ENCODE results near the gene FRYL.
"Not testable (repeated sequence)": the region's sequence is repeated elsewhere in the genome, so short reads cannot be mapped to it uniquely, and the experiment has no call there.

The FRYL gene

GRCh38 chr4:48742412-48742811, 37.7 kb downstream of the FRYL start:
- DNase-seq, result no peak

- DNase-seq, result no peak
These were observed 40.5 kb downstream of the FRYL start for GRCh38 chr4:48739560-48740019.

DNA sequence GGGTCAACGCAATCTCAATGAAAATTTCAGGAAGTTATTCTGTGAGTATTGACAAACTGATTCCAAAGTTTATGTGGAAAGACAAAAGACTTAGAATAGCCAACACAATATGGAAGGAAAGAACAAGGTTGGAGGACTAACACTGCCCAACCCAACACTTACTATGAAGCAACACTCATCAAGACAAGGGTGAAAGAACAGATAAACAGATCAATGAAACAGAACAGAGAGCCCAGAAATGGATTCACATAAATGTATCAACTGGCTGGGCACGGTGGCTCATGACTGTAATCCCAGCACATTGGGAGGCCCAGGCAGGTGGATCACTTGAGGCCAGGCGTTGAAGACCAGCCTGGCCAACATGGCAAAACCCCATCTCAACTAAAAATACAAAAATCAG, 41.2 kb downstream of the FRYL start:
- DNase-seq, result no peak

DNA sequence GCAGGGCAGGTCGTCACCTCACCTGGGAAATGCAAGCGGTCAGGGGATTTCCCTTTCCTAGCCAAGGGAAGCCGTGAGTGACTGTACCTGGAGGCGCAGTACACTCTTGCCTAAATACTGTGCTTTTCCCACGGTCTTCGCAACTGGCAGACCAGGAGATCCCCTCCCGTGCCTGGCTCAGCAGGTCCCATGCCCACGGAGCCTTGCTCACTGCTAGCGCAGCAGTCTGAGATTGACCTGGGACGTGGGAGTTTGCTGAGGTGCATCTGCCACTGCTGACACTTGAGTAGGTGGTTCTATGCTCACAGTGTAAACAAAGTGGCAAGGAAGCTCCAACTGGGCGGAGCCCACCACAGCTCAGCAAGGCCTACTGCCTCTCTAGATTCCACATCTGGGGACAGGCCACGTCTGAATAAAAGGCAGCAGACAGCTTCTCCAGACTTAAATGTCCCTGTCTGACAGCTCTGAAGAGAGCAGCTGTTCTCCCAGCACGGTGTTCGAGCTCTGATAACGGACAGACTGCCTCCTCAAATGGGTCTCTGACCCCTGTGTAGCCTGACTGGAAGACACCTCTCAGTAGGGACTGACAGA, 51.1 kb downstream of the FRYL start:
- DNase-seq, result not testable (repeated sequence)

DNA sequence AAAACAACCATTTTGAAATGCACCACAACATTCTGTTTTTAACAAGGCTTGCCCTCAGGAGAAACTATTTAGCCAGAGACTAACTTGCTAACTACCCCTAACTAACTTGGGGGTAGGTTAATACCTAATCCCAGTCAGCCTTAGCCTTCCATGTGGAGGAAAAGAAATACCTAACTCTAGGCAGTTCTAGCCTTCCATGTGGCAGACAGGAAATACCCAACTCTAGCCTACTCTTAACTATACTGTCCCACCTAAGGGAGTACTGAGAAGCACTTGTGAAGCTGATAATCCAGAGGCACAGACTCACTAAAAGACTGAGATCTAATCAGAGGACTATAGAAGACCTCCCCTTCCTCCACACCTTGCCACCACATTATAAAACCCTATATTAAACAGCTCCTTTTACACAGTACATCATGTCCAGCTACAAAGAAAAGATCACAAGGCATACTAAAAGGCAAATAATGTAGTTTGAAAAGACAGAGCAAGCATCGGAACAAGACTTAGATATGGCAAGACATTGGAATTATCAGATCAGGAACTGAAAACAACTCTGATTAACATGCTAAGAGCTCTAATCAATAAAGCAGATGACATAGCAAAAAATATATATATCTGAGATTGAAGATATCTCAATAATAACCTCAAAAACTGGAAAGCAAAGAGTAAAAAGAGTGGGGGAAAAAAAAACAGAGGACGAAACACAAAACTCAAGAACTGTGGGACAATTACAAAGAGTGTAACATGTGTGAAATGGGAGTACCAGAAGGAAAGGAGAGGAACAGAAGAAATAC, 52.2 kb downstream of the FRYL start:
- DNase-seq, result no peak

- DNase-seq, result no peak
These were observed 54.7 kb downstream of the FRYL start for GRCh38 chr4:48725414-48725813.

GRCh38 chr4:48722509-48723446, 57.3 kb downstream of the FRYL start:
- no peak for DNase-seq

GRCh38 chr4:48720459-48720858, 59.6 kb downstream of the FRYL start:
- DNase-seq, result no peak

DNA sequence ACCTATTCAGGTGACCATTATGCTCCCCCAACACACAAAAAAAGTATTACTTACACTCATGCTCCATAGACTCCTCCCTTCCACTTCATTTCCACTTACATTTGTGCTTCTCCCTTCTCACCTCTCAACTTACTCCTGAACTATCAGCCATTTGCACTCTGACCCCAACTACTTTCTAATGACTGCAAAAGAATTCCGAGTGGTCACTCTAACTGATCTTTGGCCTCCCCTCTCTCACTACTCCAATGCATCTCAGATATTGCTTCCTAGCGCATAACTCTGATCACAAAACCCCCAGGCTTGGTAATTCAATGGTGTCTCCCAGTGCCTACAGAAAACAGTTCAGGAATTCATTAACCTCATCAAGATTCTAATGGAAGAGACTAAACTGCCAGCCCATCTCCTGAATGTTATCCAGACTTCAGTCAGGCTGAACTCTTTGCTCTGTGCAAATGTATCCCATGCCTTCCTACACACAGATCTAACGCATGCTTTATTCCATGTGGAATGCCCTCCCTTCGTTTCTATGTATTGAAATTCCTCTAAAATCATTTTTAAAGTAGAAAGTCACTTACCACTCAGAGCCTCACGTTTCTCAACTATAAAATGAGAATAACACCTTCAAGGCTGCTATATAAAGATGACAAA, 61.1 kb downstream of the FRYL start:
- DNase-seq, result no peak

DNA sequence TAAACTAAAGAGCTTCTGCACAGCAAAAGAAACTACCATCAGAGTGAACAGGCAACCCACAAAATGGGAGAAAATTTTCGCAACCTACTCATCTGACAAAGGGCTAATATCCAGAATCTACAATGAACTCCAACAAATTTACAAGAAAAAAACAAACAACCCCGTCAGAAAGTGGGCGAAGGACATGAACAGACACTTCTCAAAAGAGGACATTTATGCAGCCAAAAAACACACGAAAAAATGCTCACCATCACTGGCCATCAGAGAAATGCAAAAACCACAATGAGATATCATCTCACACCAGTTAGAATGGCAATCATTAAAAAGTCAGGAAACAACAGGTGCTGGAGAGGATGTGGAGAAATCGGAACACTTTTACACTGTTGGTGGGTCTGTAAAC, 63.8 kb downstream of the FRYL start:
- not testable (repeated sequence) for DNase-seq

DNA sequence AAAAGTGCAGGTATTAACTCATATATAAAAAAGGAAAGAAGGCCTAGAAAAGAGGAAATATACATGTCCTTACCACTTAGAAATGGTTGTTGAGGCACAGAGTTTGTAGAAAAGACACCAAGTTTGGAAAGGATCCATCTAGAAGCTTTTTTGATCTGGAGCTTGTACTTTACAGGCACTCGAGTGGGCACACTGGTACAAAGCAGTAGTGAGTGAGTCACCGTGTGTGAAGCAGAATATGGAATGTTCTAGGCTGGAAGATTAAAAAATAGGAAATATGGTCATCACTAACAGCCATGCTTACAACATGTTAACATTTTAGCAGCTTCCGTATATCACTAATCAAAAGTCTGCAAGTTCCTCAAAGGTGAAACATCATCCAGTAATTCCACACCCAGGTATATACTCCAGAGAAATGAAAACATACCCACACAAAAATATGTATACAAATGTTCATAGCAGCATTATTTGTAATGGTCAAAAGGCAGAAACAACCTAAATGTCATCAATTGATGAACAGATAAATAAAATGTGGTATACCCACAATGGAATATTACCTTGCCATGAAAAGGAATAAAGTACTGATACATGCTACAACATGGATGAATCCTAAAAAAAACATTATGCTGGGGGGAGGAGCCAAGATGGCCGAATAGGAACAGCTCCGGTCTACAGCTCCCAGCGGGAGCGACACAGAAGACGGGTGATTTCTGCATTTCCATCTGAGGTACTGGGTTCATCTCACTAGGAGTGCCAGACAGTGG, 69.5 kb downstream of the FRYL start:
- no peak for DNase-seq

GRCh38 chr4:48709901-48710300, 70.2 kb downstream of the FRYL start:
- DNase-seq, result no peak

GRCh38 chr4:48708610-48709009, 71.5 kb downstream of the FRYL start:
- no peak for DNase-seq

GRCh38 chr4:48706736-48707135, 73.3 kb downstream of the FRYL start:
- DNase-seq, result no peak

DNA sequence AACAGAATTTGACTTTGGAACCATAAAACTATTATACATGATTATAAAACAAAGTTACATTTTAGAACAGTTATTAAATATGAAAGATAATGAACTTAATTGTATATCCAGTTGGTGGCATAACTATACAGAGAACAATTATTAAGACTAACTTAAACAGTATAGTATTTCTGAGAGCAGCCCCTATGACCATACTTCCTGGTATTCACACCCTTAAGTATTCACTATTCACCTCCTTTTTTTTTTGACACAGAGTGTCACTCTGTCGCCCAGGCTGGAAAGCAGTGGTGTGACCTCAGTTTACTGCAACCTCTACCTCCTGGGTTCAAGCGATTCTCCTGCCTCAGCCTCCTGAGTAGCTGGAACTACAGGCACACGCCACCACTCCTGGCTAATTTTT, 74.5 kb downstream of the FRYL start:
- DNase-seq, result no peak

DNA sequence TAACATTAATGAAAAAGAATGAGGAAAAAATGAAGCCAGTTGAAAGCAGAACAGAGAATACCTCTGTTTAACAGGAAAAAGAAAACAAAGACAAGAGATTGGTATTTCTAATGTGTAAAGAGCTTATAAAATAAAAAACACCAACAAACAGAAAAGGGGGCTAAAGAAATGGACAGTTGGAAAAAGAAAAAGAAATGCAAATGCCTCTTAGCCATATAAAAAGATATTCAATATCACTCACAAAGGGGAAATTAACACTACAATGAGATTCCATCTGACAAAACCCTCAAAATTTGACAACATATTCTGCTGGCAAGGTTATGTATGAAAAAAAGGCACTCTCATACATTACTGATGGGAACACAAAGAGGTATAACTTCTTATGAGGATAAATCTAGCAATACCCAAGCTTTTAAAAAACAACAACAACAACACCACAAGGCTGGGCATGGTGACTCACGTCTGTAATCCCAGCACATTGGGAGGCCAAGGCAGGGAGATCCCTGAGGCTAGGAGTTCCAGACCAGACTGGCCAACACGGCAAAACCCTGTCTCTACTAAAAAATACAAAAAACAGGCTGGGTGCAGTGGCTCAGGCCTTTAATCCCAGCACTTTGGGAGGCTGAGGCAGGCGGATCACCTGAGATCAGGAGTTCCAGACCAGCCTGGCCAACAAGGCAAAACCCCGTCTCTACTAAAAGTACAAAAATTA, 75.8 kb downstream of the FRYL start:
- DNase-seq, result no peak

DNA sequence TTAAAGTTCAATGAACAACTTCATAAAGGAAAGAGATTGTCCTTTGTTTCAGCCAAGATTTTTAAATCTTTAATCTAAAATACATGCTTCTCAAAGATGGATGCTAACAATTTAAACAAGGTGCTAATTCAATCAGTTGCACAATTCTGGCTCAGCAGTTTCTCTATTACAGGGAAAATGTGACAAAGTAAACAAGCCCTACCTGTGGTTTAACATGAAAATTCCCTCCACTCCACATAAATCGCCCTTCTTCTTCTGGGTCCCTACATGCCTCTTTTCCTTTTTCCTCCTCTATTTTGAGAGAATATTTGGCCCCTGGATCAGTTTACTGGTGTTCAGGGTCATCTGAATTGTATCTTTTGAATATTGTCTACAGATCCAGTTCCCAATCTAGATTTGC, 80.6 kb downstream of the FRYL start:
- DNase-seq, result no peak

GRCh38 chr4:48698029-48698971, 81.8 kb downstream of the FRYL start:
- DNase-seq, result no peak

- not testable (repeated sequence) for DNase-seq
These were observed 82.6 kb downstream of the FRYL start for GRCh38 chr4:48697516-48697915.

- no peak for DNase-seq
These were observed 85.3 kb downstream of the FRYL start for GRCh38 chr4:48694824-48695223.
